NT2/D1 (cell line): ENCODE measurements around the gene SSMEM1.

ENCODE experiments used
- SUZ12 ChIP-seq: IDR thresholded peaks from 2 replicates; pipeline ENCODE4 v1.6.1; 2011; ENCODE audit not compliant: insufficient read length, insufficient read depth; ENCODE audit errors: extremely low read depth
- YY1 ChIP-seq: IDR thresholded peaks from 2 replicates; pipeline ENCODE4 v1.6.1; 2011; ENCODE audit not compliant: insufficient read length, insufficient read depth
- ZNF274 ChIP-seq: IDR thresholded peaks from 2 replicates; pipeline ENCODE4 v1.6.1; 2011; ENCODE audit warnings: mild to moderate bottlenecking, low read depth, low read length

DNA sequence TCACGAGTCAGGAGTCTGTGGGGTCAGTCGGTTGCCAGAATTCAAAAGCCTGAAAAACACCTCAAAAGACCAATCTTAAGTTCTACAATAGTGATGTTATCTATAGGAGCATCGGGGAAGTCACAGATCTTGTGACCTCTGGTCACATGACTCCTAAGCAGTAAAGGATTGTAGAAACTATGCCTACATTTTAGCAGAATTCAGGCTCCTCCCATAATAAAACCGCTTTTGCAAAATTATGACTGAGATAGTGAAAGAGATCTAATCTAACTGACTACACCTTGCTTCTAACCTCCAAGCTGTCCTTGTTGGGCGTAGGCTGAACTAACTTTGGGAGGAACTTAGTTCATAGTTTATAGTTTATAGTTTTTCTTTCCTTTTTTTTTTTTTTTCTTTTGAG lies 16.6 kb downstream of the SSMEM1 start:
- TF ChIP-seq YY1 (no peak), ZNF274 (no peak), SUZ12 (no peak)
